ENCODE results near the gene MAK.
A peak's percentile ranks its signal among the peaks of the same experiment; 100 is the strongest.
"Not testable (repeated sequence)": the region's sequence is repeated elsewhere in the genome, so short reads cannot be mapped to it uniquely, and the experiment has no call there.

MAK gene, protein sequence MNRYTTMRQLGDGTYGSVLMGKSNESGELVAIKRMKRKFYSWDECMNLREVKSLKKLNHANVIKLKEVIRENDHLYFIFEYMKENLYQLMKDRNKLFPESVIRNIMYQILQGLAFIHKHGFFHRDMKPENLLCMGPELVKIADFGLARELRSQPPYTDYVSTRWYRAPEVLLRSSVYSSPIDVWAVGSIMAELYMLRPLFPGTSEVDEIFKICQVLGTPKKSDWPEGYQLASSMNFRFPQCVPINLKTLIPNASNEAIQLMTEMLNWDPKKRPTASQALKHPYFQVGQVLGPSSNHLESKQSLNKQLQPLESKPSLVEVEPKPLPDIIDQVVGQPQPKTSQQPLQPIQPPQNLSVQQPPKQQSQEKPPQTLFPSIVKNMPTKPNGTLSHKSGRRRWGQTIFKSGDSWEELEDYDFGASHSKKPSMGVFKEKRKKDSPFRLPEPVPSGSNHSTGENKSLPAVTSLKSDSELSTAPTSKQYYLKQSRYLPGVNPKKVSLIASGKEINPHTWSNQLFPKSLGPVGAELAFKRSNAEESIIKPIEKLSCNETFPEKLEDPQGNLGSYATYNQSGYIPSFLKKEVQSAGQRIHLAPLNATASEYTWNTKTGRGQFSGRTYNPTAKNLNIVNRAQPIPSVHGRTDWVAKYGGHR
- total RNA-seq, result 0.10 to 4.0 (median 0.78) reads per million in 9 experiments

DNA sequence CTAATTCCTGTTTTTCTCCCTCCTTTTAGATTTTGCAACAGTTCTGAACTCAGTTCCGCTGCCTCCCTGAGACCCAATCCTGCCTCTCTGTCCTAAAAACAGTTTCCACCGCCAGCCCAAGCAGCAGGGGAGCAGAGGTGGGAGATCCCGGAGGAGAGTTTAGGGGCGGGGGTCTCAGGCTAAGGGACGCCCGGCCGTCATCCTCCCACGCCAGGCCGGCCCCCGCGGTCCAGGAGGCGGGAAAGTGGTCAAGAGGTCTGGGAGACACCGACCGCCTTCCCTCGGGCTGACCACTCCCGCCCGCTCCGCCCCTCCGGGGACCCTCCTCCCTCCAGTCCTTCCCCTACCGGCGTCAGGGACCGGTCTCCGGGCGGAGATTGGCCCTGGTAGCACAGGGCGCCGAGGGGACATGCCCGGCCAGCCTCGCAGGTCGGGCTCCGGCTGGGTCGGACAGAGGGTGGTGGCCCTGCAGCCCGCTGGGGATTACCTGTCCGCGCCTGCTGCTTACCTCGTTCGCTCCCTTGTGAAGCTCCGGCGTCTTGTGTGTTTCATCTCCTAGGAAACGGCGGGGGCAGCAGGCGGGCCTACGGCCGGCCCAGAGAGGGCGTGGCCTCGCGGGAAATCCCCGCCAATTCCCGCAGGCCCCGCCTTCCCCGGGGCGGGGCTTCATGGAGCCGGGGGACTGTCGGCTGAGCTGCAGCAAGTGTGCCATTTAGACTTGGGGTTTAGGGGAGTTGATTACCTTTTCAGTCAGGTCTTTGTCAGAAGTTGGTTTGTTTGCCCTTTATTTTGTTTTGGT is at the start of gene MAK:
MAK (minus strand) TSS at position 545 of the 799 bp plus-strand sequence. CDS start 7,891 bp downstream, outside the sequence.
- H3K36me3 Mint-ChIP-seq (ENCODE audit: insufficient read depth), result peaks cover 10% of the 10 kb centered on the region
- H3K9me3 Mint-ChIP-seq, result no peaks in the 10 kb centered on the region
- peak within 1 kb of the TSS; percentile 65 to 75 for H3K4me3 Mint-ChIP-seq
- H3K4me1 Mint-ChIP-seq (ENCODE audit: low read depth in 2 of 2), result peaks cover 17% of the 10 kb centered on the region in 2 donors
- peak; percentile 94 for ATAC-seq (replicated peaks)
- peaks cover 72 to 77% of the 10 kb centered on the region in 2 donors for H3K27me3 Mint-ChIP-seq
- DNase-seq, result peak; percentile 80 to 88 (median 86)
- H3K27ac Mint-ChIP-seq, result peak within 1 kb of the TSS; percentile 85 to 86

GRCh38 chr6:10886691-10887502 is 48.6 kb upstream of the MAK start, which contains the start of gene SYCP2L:
SYCP2L (plus strand) TSS chr6:10887052; CDS start chr6:10887127, 75 bp downstream.
- ATAC-seq (replicated peaks) (peak; percentile 51), DNase-seq (peak in 1 of 3 experiments; percentile 7)
- no peaks in the 10 kb centered on the region for H3K9me3 Mint-ChIP-seq
- H3K4me1 Mint-ChIP-seq (ENCODE audit: low read depth in 2 of 2), result peaks cover 0 to 5% of the 10 kb centered on the region in 2 donors
- peaks cover 59 to 85% of the 10 kb centered on the region in 2 donors for H3K27me3 Mint-ChIP-seq
- peak within 1 kb of the TSS in 1 of 2 donors; percentile 66 for H3K4me3 Mint-ChIP-seq
- no peaks in the 10 kb centered on the region for H3K36me3 Mint-ChIP-seq (ENCODE audit: insufficient read depth)
- H3K27ac Mint-ChIP-seq, result no peak within 1 kb of the TSS

- H3K9me3 Mint-ChIP-seq; ATAC-seq (replicated peaks); H3K27ac Mint-ChIP-seq; H3K36me3 Mint-ChIP-seq (ENCODE audit: insufficient read depth); DNase-seq; H3K4me1 Mint-ChIP-seq (ENCODE audit: low read depth in 2 of 2): not testable (repeated sequence)
- H3K4me3 Mint-ChIP-seq, result peak overlapping the region in 1 of 2 donors; percentile 66
- H3K27me3 Mint-ChIP-seq, result peaks cover 61 to 85% of the 10 kb centered on the region in 2 donors
Observed at GRCh38 chr6:10886365-10886690, 48.0 kb upstream of the MAK start.

GRCh38 chr6:10884245-10884972 is 46.1 kb upstream of the MAK start:
- H3K4me1 Mint-ChIP-seq (ENCODE audit: low read depth in 2 of 2), result peaks cover 0 to 8% of the 10 kb centered on the region in 2 donors
- H3K9me3 Mint-ChIP-seq, result no peaks in the 10 kb centered on the region
- H3K4me3 Mint-ChIP-seq, result no peak overlapping the region
- H3K27ac Mint-ChIP-seq, result no peak overlapping the region
- DNase-seq, result no peak
- no peaks in the 10 kb centered on the region for H3K36me3 Mint-ChIP-seq (ENCODE audit: insufficient read depth)
- peaks cover 66 to 87% of the 10 kb centered on the region in 2 donors for H3K27me3 Mint-ChIP-seq
- ATAC-seq (replicated peaks), result no peak

GRCh38 chr6:10883312-10884244 is 45.2 kb upstream of the MAK start:
- DNase-seq (no peak), ATAC-seq (replicated peaks) (no peak)
- peaks cover 0 to 8% of the 10 kb centered on the region in 2 donors for H3K4me1 Mint-ChIP-seq (ENCODE audit: low read depth in 2 of 2)
- peaks cover 59 to 83% of the 10 kb centered on the region in 2 donors for H3K27me3 Mint-ChIP-seq
- H3K27ac Mint-ChIP-seq, result no peak overlapping the region
- no peak overlapping the region for H3K4me3 Mint-ChIP-seq
- H3K36me3 Mint-ChIP-seq (ENCODE audit: insufficient read depth), result no peaks in the 10 kb centered on the region
- H3K9me3 Mint-ChIP-seq, result no peaks in the 10 kb centered on the region

DNA sequence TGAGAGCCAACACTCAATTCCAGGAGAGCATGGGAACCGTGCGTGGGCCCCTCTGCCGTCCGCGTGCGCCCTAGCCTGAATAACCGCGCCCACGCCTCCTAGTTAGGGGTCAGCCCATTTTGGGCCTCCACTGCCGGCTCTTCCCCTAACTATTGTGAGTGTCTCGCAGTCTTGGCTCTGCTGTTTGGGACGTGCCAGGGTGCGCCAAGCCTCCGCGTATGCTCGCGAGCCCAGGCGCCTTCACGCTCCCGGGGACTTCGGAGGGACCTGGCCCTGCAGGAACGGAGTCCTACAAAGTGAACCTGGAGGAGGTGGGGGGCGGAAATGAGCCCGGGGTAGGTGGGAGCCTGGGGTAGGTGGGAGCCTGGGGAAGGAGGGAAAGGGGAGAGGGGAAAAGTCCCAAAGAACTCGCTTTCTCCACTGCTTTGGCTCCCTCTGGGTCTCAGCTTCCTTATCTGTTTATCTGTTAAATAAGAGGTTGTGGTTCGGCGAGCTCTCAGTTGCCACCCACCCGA is 44.4 kb upstream of the MAK start:
- peaks cover 0 to 8% of the 10 kb centered on the region in 2 donors for H3K4me1 Mint-ChIP-seq (ENCODE audit: low read depth in 2 of 2)

DNA sequence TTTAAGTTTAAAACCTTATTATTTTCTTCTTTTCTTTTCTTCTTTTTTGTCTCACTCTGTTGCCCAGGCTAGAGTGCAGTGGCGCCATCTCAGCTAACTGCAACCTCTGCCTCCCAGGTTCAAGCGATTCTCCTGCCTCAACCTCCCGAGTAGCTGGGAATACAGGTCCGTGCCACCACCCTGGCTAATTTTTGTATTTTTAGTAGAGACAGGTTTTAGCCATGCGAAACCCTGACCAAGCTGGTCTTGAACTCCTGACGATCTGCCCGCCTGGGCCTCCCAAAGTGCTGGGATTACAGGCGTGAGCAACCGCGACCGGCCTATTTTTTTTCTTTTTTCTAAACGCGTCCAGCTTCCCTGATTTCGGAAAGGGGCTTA is 43.9 kb upstream of the MAK start:
- H3K36me3 Mint-ChIP-seq (ENCODE audit: insufficient read depth); ATAC-seq (replicated peaks); DNase-seq; H3K4me3 Mint-ChIP-seq; H3K4me1 Mint-ChIP-seq (ENCODE audit: low read depth in 2 of 2); H3K9me3 Mint-ChIP-seq; H3K27ac Mint-ChIP-seq: not testable (repeated sequence)
- peaks cover 48 to 75% of the 10 kb centered on the region in 2 donors for H3K27me3 Mint-ChIP-seq

More for the DNA sequence above, 44.4 kb upstream of the MAK start:
- Mint-ChIP-seq H3K27me3 (peaks cover 51 to 80% of the 10 kb centered on the region in 2 donors), H3K9me3 (no peaks in the 10 kb centered on the region), H3K36me3 (ENCODE audit: insufficient read depth) (no peaks in the 10 kb centered on the region), H3K27ac (no peak overlapping the region), H3K4me3 (no peak overlapping the region)
- DNase-seq (no peak), ATAC-seq (replicated peaks) (no peak)

GRCh38 chr6:10880366-10880765 is 42.0 kb upstream of the MAK start:
- no peaks in the 10 kb centered on the region for H3K36me3 Mint-ChIP-seq (ENCODE audit: insufficient read depth)
- no peaks in the 10 kb centered on the region for H3K9me3 Mint-ChIP-seq
- DNase-seq, result no peak
- H3K27me3 Mint-ChIP-seq, result peaks cover 48 to 57% of the 10 kb centered on the region in 2 donors
- H3K4me1 Mint-ChIP-seq (ENCODE audit: low read depth in 2 of 2), result peaks cover 0 to 8% of the 10 kb centered on the region in 2 donors
- H3K4me3 Mint-ChIP-seq, result no peak overlapping the region
- H3K27ac Mint-ChIP-seq, result no peak overlapping the region
- no peak for ATAC-seq (replicated peaks)

DNA sequence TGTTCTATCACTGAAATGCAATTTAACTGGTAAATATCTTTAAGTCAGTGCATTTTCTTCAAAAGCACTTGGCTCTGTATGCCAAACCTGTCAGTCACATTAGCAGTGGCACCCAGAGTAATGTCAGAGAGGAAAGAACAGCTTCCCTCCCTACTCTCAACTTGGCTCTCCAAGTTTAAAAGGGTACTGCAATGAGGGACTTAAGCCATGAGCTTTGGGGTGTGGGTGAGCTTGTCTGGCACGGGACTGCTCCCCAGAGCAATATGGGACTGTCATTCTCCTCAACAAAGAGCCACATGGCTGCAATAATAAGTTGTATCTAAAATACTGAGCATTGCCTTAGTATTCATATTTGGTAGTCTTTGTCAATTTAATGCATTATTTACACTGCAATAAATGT is 39.5 kb upstream of the MAK start:
- DNase-seq (no peak), ATAC-seq (replicated peaks) (no peak)
- Mint-ChIP-seq H3K36me3 (ENCODE audit: insufficient read depth) (no peaks in the 10 kb centered on the region), H3K9me3 (no peaks in the 10 kb centered on the region), H3K27me3 (peaks cover 45 to 60% of the 10 kb centered on the region in 2 donors), H3K4me3 (no peak overlapping the region), H3K27ac (no peak overlapping the region), H3K4me1 (ENCODE audit: low read depth in 2 of 2) (peaks cover 0 to 7% of the 10 kb centered on the region in 2 donors)

DNA sequence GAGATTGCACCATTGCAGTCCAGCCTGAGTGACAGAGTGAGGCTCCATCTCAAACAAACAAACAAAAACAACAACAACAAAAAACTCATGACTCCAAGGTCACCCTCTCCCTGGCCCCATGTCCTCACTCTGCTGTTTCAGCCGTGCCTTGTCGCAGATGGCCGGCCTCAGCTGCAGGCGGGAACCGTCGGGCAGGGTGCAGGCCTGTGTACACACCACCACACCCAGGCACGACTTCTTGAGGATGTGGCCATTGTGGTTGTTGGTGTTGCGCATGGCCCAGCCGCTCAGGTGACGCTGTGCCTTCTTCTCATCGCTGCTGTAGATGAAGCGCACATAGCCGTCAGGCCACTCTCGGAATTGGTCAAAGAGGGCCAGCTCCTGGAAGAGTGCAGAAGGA is 38.7 kb upstream of the MAK start:
- Mint-ChIP-seq H3K27ac (no peak overlapping the region), H3K4me3 (no peak overlapping the region), H3K9me3 (no peaks in the 10 kb centered on the region), H3K36me3 (ENCODE audit: insufficient read depth) (no peaks in the 10 kb centered on the region), H3K4me1 (ENCODE audit: low read depth in 2 of 2) (peaks cover 0 to 3% of the 10 kb centered on the region in 2 donors), H3K27me3 (peaks cover 37 to 51% of the 10 kb centered on the region in 2 donors)
- no peak for ATAC-seq (replicated peaks)
- no peak for DNase-seq

- no peak overlapping the region for H3K27ac Mint-ChIP-seq
- H3K27me3 Mint-ChIP-seq, result peaks cover 30 to 41% of the 10 kb centered on the region in 2 donors
- DNase-seq (no peak), ATAC-seq (replicated peaks) (no peak)
- no peaks in the 10 kb centered on the region for H3K36me3 Mint-ChIP-seq (ENCODE audit: insufficient read depth)
- no peaks in the 10 kb centered on the region for H3K9me3 Mint-ChIP-seq
- no peak overlapping the region for H3K4me3 Mint-ChIP-seq
- H3K4me1 Mint-ChIP-seq (ENCODE audit: low read depth in 2 of 2), result no peaks in the 10 kb centered on the region
Observed at GRCh38 chr6:10875026-10875425, 36.7 kb upstream of the MAK start.

Measured in effector memory CD8-positive, alpha-beta T cell (primary cell).